GM18867 (cell line): Measurements from ENCODE around the gene VARS2.
A peak's percentile ranks its signal among the peaks of the same experiment; 100 is the strongest.
"Not testable (repeated sequence)": the region's sequence is repeated elsewhere in the genome, so short reads cannot be mapped to it uniquely, and the experiment has no call there.

Source experiments
- ATAC-seq: cut with Tn5 transposase; IDR thresholded peaks from one replicate; pipeline ENCODE4 v1.9.1; 2021; ENCODE audit warnings: mild to moderate bottlenecking, moderate library complexity; ENCODE audit not compliant: unreplicated experiment

VARS2 gene

DNA sequence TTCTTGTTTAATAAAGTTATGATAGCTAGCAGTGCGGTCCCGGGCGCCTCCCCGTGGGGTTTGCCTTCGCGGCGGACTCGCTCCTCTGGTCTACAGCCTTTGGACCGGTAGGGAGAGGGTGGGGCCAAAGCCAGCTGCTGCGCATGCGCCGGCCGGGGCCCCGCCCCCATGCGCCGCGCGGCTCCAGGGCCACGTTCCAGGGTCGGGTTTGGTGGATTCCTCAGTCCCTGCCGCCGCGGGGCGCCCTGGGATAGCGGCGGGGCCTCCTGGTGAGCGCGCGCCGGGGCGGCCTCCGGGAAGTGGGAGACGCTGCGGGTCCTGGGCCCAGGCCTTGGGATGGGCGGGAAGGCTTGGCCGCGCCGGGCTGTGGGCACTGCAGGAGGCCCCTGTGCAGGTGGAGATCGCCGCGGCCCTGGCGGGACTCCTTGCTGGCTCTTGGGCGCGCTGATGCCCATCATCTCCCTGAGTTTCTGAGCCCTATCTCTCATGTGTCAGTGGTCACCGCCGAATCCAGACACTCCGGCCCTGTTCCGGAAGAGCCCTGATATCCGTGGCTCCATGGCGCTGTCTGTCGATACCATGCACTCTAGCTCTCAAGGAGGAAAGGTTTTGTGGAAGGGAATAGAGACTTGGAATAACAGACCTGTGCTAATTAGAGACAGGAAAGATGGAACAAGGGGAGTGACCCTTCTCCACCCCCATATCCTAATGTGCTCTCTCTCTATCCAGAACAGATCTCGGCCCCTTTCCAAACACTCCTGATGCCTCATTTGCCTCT, at the start of gene VARS2:
TSS of gene VARS2 (plus strand) at position 163 of the 778 bp plus-strand sequence. CDS start at position 762, 599 bp downstream.
- peak; percentile 79 for ATAC-seq

DNA sequence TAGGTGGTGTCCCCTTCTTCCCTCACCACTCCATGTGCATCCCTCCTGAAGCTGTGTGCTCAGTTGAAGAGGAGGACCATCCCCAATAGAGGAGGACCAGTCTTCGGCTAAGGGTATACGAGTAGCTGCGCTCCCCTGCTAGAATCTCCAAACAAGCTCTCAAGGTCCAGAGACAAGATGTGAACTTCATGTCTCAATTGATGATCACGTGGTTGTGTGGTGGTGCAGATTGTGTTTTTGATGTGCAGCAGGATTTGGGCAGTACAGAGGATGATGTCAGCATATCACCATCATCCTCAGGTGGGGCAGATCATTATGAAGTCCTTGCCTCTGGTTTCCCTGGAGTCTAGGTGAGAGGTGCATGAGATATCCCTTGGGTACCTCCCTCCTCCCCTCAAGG, 49.7 kb upstream of the VARS2 start:
- ATAC-seq, result no peak

DNA sequence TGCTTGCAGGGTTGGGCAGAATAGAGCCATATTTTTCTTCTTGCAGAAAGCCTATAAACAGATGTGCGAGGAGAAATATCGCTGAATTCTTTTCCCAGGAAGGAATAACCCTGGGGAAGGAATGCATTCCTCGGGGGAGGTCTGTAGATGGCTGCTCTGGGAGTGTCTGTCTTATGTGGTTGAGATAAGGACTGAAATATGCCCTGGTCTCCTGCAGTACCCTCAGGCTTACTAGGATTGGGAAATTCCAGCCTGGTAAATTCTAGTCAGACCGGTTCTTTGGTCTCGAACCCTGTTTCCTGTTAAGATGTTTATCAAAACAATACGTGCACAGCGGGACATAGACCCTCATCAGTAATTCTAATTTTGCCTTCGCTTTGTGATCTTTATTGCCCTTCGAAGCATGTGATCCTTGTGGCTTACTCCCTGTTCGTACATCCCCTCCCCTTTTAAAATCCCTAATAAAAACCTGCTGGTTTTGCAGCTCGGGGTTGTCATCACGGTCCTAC, 44.7 kb upstream of the VARS2 start:
- not testable (repeated sequence) for ATAC-seq

DNA sequence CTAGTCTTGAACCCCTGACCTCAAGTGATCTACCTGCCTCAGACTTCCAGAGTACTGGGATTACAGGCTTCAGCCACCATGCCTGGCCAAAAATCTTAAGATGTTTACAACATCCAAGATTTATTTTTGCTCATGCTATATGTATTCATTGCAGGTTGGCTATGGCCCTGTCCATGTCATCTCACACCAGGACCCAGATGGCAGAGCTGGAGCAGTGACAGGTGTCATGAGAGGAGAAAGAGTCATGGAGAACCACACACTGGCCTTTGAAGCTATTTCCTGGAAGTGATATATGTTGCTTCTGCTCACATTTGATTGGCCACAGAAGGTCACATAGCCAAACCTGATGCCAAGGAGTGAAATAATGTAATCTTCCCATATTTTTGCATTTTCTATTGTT, 43.5 kb upstream of the VARS2 start:
- no peak for ATAC-seq

DNA sequence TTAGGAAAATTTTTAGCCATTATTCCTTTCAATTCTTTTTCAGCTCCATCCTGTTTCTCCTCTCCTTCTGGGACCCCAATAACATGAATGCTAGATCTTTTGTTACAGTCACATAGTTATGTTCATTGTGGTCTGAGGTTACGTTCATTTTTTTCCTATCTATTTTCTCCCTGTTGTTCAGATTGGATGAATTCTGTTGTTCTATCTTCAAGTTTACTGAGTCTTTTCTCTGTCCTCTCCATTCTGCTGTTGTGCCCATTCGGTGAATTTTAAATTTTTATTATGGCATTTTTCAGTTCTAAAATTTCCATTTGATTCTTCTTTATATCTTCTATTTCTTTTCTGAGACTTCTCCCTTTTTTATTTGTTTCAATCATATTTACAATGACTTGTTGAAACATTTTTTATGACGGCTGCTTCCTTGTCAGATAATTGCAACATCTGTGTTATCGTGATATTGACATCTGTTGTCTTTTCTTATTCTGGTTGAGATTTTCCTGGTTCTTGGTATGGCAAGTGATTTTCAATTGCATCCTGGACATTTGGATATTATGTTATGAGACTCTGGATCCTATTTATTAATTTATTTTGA, 42.4 kb upstream of the VARS2 start:
- no peak for ATAC-seq

DNA sequence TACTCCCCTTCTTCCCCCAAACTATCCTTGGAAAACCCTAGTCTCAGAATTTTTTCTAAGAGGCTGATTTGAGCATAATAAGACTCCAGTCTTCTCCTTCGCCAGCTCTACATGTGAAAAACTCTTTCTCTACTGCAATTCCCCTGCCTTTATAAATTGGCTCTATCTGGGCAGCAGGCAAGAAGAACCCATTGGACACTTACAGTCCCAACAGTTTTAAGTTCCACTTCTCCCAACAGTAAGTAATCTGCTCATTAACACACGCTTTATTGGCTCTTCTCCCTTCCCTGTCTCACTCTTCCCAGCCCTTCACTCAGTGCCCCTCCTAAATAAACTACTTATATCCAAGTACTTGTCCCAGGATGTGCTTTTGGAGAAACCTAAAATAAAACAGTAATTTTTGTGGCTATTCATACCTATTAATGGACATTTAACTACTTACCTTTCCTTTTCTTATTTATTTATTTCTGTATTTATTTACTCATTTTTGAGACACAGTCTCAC, 40.8 kb upstream of the VARS2 start:
- no peak for ATAC-seq

DNA sequence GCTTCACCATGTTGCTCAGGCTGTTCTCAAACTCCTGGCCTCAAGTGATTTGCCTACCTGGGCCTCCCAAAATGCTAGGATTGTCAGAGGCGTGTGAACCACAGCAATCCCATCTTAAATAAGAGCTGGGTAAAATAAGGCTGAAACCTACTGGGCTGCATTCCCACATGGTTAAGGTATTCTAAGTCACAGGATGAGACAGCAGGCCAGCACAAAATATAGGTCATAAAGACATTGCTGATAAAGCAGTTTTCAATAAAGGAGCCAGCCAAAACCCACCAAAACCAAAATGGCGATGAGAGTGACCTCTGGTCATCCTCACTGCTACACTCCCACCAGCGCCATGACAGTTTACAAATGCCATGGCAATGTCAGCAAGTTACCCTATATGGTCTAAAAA, 40.2 kb upstream of the VARS2 start:
- ATAC-seq, result not testable (repeated sequence)

DNA sequence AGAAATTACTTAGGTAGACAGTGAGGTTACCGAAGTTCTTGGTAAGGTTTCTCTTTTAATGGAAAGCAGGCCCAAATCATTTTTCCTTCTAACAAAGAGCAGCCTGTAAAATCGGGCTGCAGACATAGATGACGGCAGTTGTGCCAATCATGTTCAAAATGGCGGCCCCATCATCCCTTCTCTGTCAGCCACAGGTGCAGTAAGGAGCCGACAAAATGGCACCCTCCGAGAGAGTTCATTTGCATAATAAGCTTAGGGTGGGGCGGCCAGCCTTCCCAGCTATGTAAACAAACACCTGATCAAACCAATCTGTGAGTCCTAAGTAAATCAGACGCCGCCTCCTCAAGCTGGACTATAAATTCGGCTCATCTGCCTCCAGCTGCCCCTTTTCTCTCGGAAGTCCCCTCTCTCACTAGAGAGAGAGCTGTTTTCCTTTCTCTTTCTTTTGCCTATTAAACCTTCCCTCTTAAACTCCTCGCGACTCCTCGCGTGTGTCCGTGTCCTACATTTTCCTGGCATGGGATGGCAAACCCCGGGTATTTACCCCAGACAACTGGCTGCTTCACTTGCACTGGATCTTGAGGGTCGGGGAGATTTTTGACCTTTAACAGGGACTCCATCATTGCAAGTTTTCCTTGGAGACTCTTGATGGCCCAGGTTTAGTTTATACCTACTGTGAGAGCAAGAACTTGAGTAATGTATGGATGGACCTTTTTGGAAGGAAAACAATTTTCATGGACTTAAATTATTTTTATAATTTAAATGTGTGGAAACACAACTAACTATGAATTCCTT, 38.6 kb upstream of the VARS2 start:
- ATAC-seq, result no peak

DNA sequence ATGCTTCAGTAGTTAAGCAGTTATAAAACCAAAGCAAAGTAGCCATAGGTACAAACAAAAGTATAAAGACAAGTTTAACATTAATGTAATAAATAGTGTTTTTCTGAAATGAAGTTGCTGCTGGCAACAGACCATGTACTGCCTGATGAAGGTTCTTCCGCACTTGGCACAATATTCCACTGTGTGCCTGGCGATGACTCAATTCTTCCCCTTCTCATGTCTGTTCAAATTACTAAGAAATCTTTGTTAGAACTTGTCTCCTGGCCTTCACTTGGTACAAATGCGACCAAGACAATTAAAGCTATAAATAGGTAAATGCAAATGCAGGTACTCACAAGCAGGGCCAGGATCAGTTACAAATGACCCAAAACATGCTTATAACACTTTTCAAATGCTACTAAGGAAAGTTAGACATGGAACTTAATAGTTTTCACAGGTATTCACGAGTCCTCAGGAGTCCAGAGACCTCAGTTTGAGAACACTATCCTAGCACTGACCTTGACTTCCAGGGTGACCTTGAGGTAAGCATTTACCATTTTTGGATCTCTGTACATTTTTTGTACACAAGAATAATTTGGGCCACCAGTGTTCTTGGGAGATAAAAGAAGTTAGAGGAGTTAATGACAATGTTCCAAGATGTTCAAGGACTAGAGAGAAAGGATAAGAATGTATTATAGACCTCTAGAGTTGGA, 37.9 kb upstream of the VARS2 start:
- ATAC-seq, result no peak

DNA sequence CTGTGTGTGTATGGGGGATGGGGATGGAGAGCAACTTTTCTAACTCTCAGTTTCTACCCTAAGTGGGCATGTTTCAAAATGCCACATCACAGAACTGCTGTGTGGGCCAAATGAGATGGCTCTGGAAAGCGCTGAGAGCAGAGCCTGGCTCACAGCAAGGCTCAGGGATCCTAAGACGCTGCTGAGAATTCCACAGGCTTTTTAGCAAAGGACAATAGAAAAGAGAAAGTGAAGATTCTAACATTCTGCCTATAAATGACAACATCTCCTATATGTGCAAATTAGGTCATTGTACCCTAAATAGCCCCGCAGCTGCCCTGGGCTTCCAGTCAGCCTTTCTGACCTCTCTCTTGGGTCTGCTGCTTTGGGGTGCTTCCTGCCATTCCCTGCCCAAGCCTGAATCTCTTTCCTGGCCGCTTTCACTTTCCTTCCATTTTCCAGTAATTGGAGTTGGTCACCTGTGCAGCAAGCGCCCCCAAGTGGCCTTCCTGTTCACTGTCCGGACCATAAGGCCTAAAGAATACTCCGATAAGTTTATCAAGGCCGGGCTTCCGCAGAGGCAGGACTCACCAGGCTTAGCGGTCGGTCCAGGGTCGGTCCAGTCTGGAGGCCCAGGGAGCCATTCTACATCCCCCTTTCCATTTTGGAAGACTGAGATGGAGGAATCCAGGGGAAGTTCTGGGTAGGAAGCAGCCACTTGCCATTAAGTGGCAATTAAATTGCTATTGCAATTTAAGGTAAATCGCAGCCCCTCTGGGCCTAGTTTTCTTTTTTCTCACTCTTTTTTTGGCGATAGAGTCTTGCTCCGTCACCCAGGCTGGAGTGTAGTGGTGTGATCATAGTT, 36.4 kb upstream of the VARS2 start:
- no peak for ATAC-seq

DNA sequence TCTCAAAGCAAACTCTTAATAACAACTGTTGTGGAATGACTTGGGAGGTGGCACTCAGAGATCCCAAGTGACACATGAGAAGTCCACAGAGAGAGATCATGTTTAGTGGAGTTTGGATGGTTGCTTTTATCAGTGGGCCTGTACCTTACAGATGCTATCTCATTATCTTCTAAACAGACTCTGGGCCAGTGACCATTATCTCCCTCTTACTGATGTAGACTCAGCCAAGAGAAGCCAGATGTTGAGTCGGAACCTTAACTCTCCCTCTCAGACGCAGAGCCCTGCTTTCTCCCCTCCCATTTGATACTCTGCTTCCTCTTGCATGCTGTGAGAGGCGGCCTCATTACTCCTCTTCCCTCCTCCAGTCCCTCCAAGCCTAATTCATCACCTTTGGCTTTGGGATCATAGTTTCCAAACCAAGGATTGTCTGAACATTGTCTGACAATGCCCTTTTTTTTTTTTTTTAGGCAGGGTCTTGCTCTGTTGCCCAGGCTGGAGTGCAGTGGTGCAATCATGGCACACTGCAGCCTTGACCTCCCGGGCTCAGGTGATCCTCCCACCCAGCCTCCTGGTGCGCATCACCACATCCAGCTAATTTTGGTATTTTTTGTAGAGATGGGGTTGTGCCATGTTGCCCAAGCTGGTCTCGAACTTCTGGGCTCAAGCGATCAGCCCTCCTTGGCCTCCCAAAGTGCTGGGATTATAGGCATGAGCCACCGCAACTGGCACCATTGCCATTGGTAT, 34.2 kb upstream of the VARS2 start:
- no peak for ATAC-seq

DNA sequence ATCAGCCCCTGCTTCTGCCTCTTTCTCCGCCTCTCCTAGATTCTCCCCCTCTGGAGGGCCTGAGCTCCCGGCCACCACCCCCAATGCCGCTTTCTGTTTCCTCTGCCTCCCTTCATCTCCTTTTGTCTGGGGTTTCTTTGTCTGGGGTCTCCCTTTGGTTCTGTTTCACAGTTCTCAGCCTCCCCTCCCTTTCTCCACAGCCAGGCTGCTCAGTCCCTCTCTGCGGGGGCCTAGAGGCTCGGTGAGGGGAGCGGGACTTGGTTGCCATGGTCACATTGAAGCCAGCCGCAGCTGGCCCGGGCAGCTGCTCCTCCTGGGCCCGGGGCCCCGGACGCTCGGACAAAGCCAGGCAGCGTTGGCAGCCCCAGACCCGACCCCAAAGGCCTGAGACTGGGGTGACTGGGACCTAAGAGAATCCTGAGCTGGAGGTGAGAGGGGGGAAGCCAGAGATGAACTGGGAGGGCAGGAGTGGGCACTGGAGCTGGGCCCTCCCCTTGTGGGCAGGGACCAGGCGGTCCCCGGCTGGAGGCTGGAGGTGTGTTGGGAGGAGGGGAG, 33.3 kb upstream of the VARS2 start:
- no peak for ATAC-seq

DNA sequence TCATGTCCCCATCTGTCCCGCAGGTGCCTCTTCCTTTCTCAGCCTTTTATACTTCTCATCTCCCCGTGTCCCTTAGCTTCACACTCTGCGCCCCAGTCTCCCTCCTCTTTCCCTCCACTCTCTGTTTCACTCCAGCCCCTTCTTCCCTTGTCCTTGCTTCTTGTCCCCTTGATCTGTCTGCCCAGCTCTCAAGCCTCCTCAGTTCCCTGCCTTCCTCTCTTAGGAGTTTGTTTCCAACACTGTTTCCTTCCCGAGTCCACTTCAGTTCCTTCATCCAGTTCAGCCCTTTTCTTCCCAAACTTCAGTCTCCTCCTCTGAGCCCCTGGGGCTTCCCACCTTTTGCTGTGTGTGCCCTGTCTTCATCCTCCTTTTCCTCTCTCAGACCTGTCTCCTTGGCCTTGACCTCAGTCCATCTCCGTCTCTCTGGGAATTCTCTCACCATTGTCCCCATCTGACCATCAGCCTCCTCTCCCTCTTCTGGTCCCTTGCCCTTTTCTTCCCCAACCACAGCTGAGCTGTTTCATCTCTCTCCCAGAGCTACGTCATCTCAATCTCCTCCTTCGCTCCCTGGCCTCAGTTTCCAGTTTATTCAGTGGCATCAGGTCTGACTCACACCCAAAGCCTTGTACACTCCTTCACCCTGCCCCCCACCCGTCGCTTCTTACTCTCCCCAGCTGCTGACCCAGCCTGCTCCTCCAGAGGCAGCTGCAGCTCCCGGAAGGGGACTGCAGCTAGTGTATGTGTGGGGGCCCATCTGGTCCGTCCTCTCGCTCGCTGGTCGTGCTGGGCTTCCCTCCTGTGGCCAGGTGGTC, 32.4 kb upstream of the VARS2 start:
- ATAC-seq, result no peak

DNA sequence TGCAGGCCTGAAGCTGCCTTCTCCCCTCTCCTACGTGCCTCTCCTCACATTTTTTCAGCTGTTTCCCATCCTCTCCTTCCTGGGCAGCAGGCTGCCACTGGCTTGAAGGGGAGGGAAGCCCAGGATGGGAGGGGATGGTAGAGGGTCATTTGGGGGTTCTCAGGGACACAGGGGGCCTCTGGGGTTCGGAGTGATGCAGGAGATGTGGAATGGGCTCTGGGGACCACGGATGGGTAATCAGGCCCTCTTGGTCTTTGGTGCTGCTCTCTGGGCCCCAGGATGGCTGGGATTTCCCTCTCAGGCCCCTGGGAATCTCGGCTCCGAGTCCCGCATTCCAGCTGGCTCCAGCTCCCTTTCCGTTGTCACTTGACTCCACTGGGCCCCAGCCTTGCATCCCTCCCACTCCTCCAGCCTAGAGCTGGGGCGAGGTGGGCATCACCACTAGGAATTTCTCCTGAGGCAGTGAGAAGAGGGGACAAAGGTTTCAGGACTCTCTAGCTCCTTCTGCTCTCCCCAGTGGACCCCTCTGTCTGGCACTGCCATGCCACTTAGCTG, 31.8 kb upstream of the VARS2 start:
- no peak for ATAC-seq

DNA sequence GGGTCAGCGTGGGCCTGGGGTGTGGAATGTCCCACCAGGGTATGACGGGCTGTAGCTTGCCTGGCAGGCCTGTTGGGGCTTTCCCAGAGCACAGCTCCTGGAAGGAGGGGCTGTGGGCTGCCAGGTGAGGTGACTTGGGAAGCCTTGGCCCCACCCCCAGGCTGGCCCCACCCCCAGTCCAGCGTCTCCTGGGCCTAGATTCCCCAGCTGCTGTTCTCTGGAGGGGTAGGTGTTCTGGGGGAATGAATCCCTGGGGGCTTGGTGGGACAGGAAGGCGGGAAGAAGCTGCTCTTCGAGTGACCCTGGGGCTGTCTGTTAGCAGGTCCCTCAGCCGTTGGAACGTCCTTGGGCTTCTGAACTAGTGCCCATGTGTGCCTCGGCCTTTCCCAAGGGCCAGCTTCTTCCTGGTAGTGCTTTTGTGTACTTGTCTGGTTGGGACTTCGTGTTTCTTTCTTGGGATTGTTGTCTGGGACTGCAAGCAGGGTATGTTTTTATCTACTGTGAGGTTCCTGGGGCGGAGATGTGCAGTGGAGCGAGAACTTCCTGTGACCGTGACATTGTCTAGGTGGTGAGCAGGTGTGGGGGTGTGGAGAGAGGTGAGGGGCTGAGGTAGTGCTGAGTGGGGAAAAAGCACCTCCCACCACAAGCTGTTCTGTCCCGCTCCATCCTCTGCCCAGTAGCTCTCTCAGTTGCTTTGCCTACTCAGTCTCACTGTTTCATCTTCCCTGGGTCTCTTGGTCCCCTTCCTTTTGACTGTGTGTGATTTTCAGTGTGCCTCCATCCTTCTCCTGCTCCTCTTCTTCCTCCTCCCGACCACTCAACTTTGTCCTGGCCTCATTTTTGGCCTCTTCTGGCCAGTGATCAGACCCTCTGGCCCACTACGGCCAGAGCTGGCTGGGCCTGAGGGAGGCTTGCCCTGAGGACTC, 31.0 kb upstream of the VARS2 start:
- ATAC-seq, result peak; percentile 43

DNA sequence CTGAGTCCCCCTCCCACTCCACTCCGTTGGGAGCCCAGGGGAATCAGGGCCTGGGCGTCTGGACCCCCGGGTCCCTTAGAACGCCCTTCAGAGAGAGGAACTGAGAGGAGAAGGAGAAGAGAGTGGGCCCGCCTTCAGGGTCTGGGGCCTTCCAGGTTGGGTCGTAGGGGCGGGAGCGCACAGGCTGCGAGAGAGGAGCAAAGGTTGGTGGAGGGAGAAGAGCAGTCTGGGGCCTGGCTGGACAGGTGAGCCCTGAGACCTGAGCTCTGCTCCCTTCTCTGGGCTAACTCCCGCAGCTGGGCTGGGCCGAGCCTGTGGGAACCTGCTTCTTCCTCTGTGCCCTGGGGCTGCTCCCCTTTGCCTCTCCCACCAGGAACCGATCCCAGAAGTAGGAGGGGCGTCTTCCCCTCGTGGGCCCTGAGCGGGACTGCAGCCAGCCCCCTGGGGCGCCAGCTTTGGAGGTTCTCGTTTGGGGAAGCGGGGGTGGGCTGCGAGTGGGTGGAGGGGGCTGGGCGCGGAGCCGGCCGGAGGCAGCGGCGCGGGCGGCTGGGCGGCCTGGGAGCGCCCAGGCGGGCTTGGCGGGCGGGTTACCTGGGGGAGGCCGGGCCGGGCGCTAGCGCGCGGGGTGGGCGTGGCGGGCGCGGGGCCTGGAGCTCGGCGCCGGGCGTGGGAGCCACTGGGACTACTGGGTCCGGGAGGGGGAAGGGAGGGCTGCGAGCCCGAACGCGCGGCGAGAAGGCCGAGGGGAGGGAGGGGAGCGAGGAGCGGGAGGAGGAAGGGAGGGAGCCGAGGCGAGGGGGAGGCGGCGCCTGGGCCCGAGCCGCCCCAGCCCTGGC, 30.1 kb upstream of the VARS2 start, which contains the start of gene DDR1:
TSS of gene DDR1 (plus strand) at position 835 of the 836 bp plus-strand sequence. CDS start 4,211 bp downstream, outside the sequence.
- ATAC-seq, result no peak
